Immature natural killer cell (primary cell): Measurements from ENCODE around the gene CCL13. TPM values are rescaled to one million over a fixed set of nuclear protein-coding genes. Genes with fewer than 3 reads are reported as not detected.
A peak's percentile ranks its signal among the peaks of the same experiment; 100 is the strongest.

ENCODE experiments used
- DNase-seq, 3 donors: peaks; one replicate each; pipeline ENCODE4 v3.0.0; 2022; ENCODE audit warnings: mixed read lengths in 1 of 3
- H3K27ac Mint-ChIP-seq, 6 donors: one replicate each; pipeline ENCODE4 v1.8.0; 2020; ENCODE audit warnings: mixed read lengths in 6 of 6, mild to moderate bottlenecking in 5 of 6, inconsistent platforms in 4 of 6, moderate library complexity in 3 of 6
- H3K27me3 Mint-ChIP-seq, 3 donors: one replicate each; pipeline ENCODE4 v1.8.0; 2020 to 2021; ENCODE audit warnings: low read depth in 3 of 3, mild to moderate bottlenecking in 3 of 3, mixed read lengths in 3 of 3, moderate library complexity in 3 of 3, inconsistent platforms in 1 of 3
- H3K36me3 Mint-ChIP-seq, 3 donors: one replicate each; pipeline ENCODE4 v1.8.0; 2020; ENCODE audit warnings: mixed read lengths in 3 of 3, inconsistent platforms in 2 of 3, mild to moderate bottlenecking in 2 of 3
- H3K4me1 Mint-ChIP-seq, 2 donors: one replicate each; pipeline ENCODE4 v1.8.0; 2020; ENCODE audit warnings: inconsistent platforms in 2 of 2, mild to moderate bottlenecking in 2 of 2, mixed read lengths in 2 of 2, moderate library complexity in 1 of 2
- H3K4me3 Mint-ChIP-seq, 5 donors: one replicate each; pipeline ENCODE4 v1.8.0; 2020; ENCODE audit warnings: mild to moderate bottlenecking in 5 of 5, mixed read lengths in 5 of 5, inconsistent platforms in 3 of 5, moderate library complexity in 3 of 5
- H3K9me3 Mint-ChIP-seq, 6 donors: one replicate each; pipeline ENCODE4 v1.8.0; 2020; ENCODE audit warnings: mild to moderate bottlenecking in 6 of 6, mixed read lengths in 6 of 6, inconsistent platforms in 4 of 6, moderate library complexity in 3 of 6
- polyA plus RNA-seq, 3 donors: library from polyadenylated mRNA; unstranded; fragments of 300-500 nt; fragmentation: Illumina TruSeq; gene quantifications; one replicate each; pipeline ENCODE4 v1.2.3, GENCODE V29; 2021

CCL13 gene
- polyA plus RNA-seq, 3 donors from 2014 or later: not detected

GRCh38 chr17:34368196-34368945, 12.1 kb downstream of the CCL13 start:
- no peak for DNase-seq
- Mint-ChIP-seq H3K27me3 (peaks cover 0 to 3% (median 0%) of the 10 kb centered on the region in 3 donors), H3K4me1 (peaks cover 1 to 11% of the 10 kb centered on the region in 2 donors), H3K9me3 (no peaks in the 10 kb centered on the region), H3K27ac (no peak overlapping the region), H3K4me3 (no peak overlapping the region), H3K36me3 (no peaks in the 10 kb centered on the region)

- Mint-ChIP-seq H3K27me3 (peaks cover 0 to 3% (median 0%) of the 10 kb centered on the region in 3 donors), H3K27ac (no peak overlapping the region), H3K9me3 (no peaks in the 10 kb centered on the region), H3K4me3 (no peak overlapping the region), H3K4me1 (peaks cover 1 to 9% of the 10 kb centered on the region in 2 donors), H3K36me3 (no peaks in the 10 kb centered on the region)
- DNase-seq: no peak
Observed at GRCh38 chr17:34368946-34369500, 12.7 kb downstream of the CCL13 start.

- Mint-ChIP-seq H3K36me3 (no peaks in the 10 kb centered on the region), H3K9me3 (no peaks in the 10 kb centered on the region), H3K27me3 (peaks cover 0 to 3% (median 0%) of the 10 kb centered on the region in 3 donors), H3K27ac (no peak overlapping the region), H3K4me1 (peaks cover 1 to 9% of the 10 kb centered on the region in 2 donors), H3K4me3 (no peak overlapping the region)
- no peak for DNase-seq
Observed at GRCh38 chr17:34369571-34369970, 13.3 kb downstream of the CCL13 start.

- DNase-seq: no peak
- H3K4me3 Mint-ChIP-seq: no peak overlapping the region
- no peaks in the 10 kb centered on the region for H3K9me3 Mint-ChIP-seq
- peaks cover 0 to 3% (median 0%) of the 10 kb centered on the region in 3 donors for H3K27me3 Mint-ChIP-seq
- peaks cover under 1 to 4% of the 10 kb centered on the region in 2 donors for H3K4me1 Mint-ChIP-seq
- no peaks in the 10 kb centered on the region for H3K36me3 Mint-ChIP-seq
- no peak overlapping the region for H3K27ac Mint-ChIP-seq
Observed at GRCh38 chr17:34370376-34370996, 14.2 kb downstream of the CCL13 start.

- Mint-ChIP-seq H3K9me3 (no peaks in the 10 kb centered on the region), H3K4me3 (no peak overlapping the region), H3K4me1 (no peaks in the 10 kb centered on the region), H3K27me3 (peaks cover 1 to 3% (median 3%) of the 10 kb centered on the region in 3 donors), H3K36me3 (no peaks in the 10 kb centered on the region), H3K27ac (no peak overlapping the region)
- DNase-seq: no peak
Observed at GRCh38 chr17:34370997-34371395, 14.7 kb downstream of the CCL13 start.

- H3K27me3 Mint-ChIP-seq: peaks cover 1 to 3% (median 3%) of the 10 kb centered on the region in 3 donors
- no peaks in the 10 kb centered on the region for H3K9me3 Mint-ChIP-seq
- no peak overlapping the region for H3K4me3 Mint-ChIP-seq
- H3K27ac Mint-ChIP-seq: no peak overlapping the region
- DNase-seq: no peak
- no peaks in the 10 kb centered on the region for H3K4me1 Mint-ChIP-seq
- no peaks in the 10 kb centered on the region for H3K36me3 Mint-ChIP-seq
Observed at GRCh38 chr17:34371405-34372100, 15.3 kb downstream of the CCL13 start.

GRCh38 chr17:34374457-34374856, 18.2 kb downstream of the CCL13 start:
- no peak overlapping the region for H3K4me3 Mint-ChIP-seq
- DNase-seq: no peak
- H3K9me3 Mint-ChIP-seq: no peaks in the 10 kb centered on the region
- no peak overlapping the region for H3K27ac Mint-ChIP-seq
- H3K27me3 Mint-ChIP-seq: peaks cover 3 to 5% (median 3%) of the 10 kb centered on the region in 3 donors
- no peaks in the 10 kb centered on the region for H3K36me3 Mint-ChIP-seq
- H3K4me1 Mint-ChIP-seq: peaks cover 5 to 9% of the 10 kb centered on the region in 2 donors

- Mint-ChIP-seq H3K4me3 (no peak overlapping the region), H3K4me1 (peaks cover 5 to 9% of the 10 kb centered on the region in 2 donors), H3K9me3 (no peaks in the 10 kb centered on the region), H3K27ac (no peak overlapping the region), H3K36me3 (no peaks in the 10 kb centered on the region), H3K27me3 (peaks cover 3 to 5% (median 3%) of the 10 kb centered on the region in 3 donors)
- no peak for DNase-seq
Observed at GRCh38 chr17:34375426-34375997, 19.2 kb downstream of the CCL13 start.

GRCh38 chr17:34377078-34377823, 21.0 kb downstream of the CCL13 start:
- Mint-ChIP-seq H3K27me3 (peaks cover 3 to 5% (median 4%) of the 10 kb centered on the region in 3 donors), H3K4me1 (peaks cover 5 to 9% of the 10 kb centered on the region in 2 donors), H3K27ac (no peak overlapping the region), H3K4me3 (no peak overlapping the region), H3K9me3 (no peaks in the 10 kb centered on the region), H3K36me3 (no peaks in the 10 kb centered on the region)
- no peak for DNase-seq

- H3K36me3 Mint-ChIP-seq: no peaks in the 10 kb centered on the region
- H3K9me3 Mint-ChIP-seq: no peaks in the 10 kb centered on the region
- peak overlapping the region in 2 of 6 donors; percentile 14 to 26 for H3K27ac Mint-ChIP-seq
- H3K4me1 Mint-ChIP-seq: peaks cover 5 to 9% of the 10 kb centered on the region in 2 donors
- peak overlapping the region; percentile 1 to 68 (median 54) for H3K4me3 Mint-ChIP-seq
- peaks cover 2 to 9% (median 5%) of the 10 kb centered on the region in 3 donors for H3K27me3 Mint-ChIP-seq
- DNase-seq: no peak
Observed at GRCh38 chr17:34378664-34379101, 22.4 kb downstream of the CCL13 start.

GRCh38 chr17:34379868-34380267, 23.6 kb downstream of the CCL13 start:
- Mint-ChIP-seq H3K27me3 (peaks cover 2 to 14% (median 5%) of the 10 kb centered on the region in 3 donors), H3K36me3 (no peaks in the 10 kb centered on the region), H3K9me3 (no peaks in the 10 kb centered on the region), H3K4me1 (peaks cover 5 to 9% of the 10 kb centered on the region in 2 donors), H3K4me3 (no peak overlapping the region), H3K27ac (no peak overlapping the region)
- no peak for DNase-seq

- H3K9me3 Mint-ChIP-seq: no peaks in the 10 kb centered on the region
- peaks cover 2 to 16% (median 4%) of the 10 kb centered on the region in 3 donors for H3K27me3 Mint-ChIP-seq
- H3K4me3 Mint-ChIP-seq: no peak overlapping the region
- H3K27ac Mint-ChIP-seq: no peak overlapping the region
- no peaks in the 10 kb centered on the region for H3K36me3 Mint-ChIP-seq
- DNase-seq: no peak
- H3K4me1 Mint-ChIP-seq: peaks cover 5 to 16% of the 10 kb centered on the region in 2 donors
Observed at GRCh38 chr17:34382621-34383124, 26.4 kb downstream of the CCL13 start.

GRCh38 chr17:34383216-34383615, 26.9 kb downstream of the CCL13 start:
- H3K27ac Mint-ChIP-seq: no peak overlapping the region
- peaks cover 5 to 15% of the 10 kb centered on the region in 2 donors for H3K4me1 Mint-ChIP-seq
- no peak for DNase-seq
- no peak overlapping the region for H3K4me3 Mint-ChIP-seq
- H3K27me3 Mint-ChIP-seq: peaks cover 2 to 12% (median 4%) of the 10 kb centered on the region in 3 donors
- H3K9me3 Mint-ChIP-seq: no peaks in the 10 kb centered on the region
- H3K36me3 Mint-ChIP-seq: no peaks in the 10 kb centered on the region
